ENCODE data around the gene MKRN2OS. TPM values are rescaled to one million over a fixed set of nuclear protein-coding genes. Genes with fewer than 3 reads are reported as not detected.

Gene MKRN2OS
- polyA plus RNA-seq, 3 donors: 0.96 to 1.4 (median 1.0) TPM

DNA sequence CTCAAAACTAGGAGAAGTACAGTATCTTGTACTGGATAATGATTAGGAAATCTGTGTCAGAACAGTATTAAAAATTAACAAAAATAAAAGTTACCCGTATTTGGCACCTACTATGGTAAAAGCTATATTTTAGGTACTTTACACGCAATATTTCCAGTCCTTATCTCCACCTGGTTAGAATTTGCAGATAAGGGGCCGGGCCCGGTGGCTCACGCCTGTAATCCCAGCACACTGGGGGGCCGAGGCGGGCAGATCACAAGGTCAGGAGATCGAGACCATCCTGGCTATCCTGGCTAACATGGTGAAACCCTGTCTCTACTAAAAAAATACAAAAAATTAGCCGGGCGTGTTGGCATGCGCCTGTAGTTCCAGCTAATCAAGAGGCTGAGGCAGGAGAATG lies 28.4 kb downstream of the MKRN2OS start:
- no peak for DNase-seq (ENCODE audit: low read depth in 3 of 3, low spot score in 2 of 3)

- DNase-seq (ENCODE audit: low read depth in 3 of 3, low spot score in 2 of 3): no peak
Measured at GRCh38 chr3:12515631-12516030, 29.7 kb downstream of the MKRN2OS start.

DNA sequence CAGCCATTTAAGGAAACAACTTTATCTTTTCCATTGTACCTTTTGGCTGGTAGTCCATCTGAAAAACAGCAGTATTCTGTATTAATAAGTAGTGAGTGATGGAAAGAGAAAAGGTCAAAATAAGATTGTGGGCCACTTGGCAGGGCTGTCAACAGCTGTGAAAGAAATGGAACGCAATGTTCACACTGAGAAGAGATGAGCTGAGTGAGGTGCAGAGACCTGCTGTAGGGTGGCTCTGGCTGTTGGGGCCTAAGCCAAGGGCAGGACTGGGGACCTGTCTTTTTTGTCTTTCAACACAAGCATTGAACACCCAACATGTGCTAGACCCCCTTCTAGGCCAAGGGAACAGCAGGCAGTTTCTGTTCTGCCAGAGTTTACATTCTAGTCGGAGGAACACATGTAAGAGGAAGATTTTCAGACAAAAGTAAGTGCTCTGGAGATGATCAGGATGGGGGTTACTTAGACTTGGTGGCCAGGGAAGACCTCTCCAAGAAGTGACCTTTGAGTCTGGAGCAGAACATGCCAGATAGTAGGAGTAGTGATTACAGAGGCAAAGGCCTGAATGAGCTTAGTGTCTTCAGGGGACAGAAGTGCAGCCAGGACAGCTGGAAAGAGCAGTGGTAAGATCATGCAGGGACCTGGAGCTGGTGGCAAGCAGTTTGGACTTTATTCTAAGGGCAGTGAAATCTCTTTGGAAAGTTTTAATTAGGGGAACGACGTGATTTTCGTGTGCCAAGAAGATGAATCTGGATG lies 31.4 kb downstream of the MKRN2OS start:
- DNase-seq (ENCODE audit: low read depth in 3 of 3, low spot score in 2 of 3): no peak

DNA sequence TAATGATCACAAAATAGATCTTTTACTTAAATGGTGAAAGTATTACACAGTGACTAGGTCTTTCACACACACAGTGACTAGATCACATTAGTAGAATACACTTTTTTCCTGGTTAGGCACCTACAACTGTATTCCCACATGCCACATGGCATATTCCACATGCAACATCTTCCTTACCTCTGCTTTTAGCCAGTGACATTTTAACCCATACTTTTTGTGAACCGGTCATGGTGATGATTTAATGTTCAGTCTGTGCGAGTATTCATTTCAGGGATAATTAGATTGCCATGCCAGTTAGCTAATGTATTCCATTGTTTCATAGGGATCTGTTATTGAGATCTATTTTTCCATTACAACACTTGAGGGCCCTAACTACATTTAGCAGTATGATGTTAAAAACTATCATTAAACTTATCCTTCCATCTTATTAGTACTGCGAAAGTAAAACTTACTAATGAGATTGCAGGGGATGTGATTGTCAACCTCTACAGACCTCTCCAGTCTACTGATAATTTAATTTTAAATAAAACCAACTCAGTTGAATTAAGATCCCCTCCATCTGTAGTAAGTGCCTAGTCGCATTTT lies 32.7 kb downstream of the MKRN2OS start:
- DNase-seq (ENCODE audit: low read depth in 3 of 3, low spot score in 2 of 3): no peak

- no peak for DNase-seq (ENCODE audit: low read depth in 3 of 3, low spot score in 2 of 3)
Measured at GRCh38 chr3:12509466-12509865, 35.8 kb downstream of the MKRN2OS start.

GRCh38 chr3:12508291-12508700 lies 37.0 kb downstream of the MKRN2OS start:
- DNase-seq (ENCODE audit: low read depth in 3 of 3, low spot score in 2 of 3): no peak

DNA sequence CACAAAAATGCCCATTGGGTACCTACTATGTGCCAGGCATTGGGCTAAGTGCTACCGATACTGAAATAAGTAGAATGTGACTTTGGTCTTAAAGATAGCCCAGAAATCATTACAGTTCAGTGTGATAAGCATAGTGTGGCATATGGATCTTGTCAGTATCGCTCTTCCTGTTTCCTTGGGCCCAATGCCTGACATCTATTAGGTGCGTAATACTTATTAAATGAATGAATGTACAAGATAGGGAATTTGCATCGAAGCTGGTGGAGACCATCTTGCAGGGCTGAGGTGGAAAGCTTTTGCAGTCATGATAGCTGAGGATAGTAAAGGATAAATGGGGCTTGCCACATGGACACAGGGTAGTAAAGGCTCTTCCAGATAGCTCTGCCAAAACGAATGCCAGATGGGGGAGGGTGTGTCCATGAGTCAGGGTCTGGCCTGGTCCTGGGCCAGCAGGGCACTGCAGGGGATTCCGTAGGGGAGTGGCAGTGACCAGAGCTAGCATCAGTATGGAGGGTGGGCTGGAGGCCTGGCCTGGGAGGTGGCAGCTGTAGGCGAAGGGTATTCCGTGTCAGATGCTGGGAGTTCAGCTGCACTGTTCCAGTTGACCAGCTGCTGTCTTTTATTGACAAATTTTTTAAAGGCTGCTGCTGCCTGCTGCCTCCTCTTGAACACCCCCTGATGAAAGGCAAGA lies 37.6 kb downstream of the MKRN2OS start:
- DNase-seq (ENCODE audit: low read depth in 3 of 3, low spot score in 2 of 3): no peak

- DNase-seq (ENCODE audit: low read depth in 3 of 3, low spot score in 2 of 3): no peak
Measured at GRCh38 chr3:12506201-12506709, 39.0 kb downstream of the MKRN2OS start.

GRCh38 chr3:12503126-12503957 lies 42.0 kb downstream of the MKRN2OS start:
- no peak for DNase-seq (ENCODE audit: low read depth in 3 of 3, low spot score in 2 of 3)

DNA sequence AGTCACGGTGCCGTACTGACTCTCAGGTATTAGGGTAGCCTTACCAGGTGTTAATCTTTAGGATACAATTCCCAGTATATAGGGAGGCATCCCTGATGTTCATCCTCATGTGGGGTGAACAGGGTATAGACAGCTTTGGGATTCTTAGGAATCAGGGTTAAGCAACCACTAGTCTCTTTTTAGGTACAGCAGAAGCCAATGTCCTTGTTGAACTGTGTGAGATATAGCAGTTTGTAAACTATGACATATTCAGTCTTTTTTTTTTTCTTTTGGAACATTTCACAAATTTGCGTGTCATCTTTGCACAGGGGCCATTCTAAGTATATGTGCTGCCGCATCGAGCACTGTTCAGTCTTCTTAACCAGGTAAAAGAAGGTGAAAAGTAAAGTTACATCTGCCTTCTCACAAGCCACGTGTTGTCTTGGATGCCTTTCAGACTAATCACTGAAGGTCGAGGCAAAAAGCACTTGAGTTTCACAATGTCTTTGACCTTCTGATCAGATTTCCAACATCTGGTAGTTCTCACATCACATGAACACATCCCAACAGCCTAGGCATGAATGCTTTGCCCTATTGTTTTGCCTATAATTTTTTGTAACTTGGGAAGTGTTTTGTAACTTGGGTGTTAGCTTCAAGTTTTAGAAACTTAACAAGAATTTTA lies 43.8 kb downstream of the MKRN2OS start:
- no peak for DNase-seq (ENCODE audit: low read depth in 3 of 3, low spot score in 2 of 3)

DNA sequence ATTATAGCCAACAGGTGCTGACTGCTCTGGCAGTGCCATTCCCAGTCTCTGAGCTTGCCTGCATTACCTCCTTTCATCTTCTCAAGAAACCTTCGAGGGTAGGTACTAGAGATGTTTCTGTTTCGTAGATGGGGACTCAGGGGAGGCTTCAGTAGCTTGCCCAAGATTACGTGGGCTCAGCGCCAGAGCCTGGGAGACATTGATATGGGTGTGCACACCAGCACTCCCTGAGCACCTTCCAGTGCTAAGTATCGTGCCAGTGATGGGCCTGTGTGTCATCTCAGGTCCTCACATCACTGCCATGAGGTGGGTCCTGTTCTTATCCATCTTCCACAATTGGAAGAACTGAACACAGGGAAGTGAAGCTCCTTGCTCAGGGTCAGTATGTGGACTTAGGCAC lies 45.8 kb downstream of the MKRN2OS start:
- DNase-seq (ENCODE audit: low read depth in 3 of 3, low spot score in 2 of 3): no peak

DNA sequence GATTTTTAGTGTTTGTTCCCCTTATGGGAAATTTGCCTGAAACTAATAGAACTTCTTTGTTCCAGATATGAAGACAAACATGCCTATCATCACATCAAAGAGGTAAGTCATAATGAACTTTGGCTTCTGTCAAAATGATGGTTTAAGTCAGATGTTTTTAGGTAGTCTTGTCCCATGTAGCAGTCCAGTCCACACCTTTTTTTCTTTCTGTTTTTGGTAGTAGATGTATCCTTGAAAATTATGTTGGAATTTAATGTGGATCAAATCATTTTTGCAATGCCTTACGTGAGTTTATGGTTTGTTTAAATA lies 48.9 kb downstream of the MKRN2OS start:
- no peak for DNase-seq (ENCODE audit: low read depth in 3 of 3, low spot score in 2 of 3)

- DNase-seq (ENCODE audit: low read depth in 3 of 3, low spot score in 2 of 3): no peak
Measured at GRCh38 chr3:12495749-12496452, 49.4 kb downstream of the MKRN2OS start.

DNA sequence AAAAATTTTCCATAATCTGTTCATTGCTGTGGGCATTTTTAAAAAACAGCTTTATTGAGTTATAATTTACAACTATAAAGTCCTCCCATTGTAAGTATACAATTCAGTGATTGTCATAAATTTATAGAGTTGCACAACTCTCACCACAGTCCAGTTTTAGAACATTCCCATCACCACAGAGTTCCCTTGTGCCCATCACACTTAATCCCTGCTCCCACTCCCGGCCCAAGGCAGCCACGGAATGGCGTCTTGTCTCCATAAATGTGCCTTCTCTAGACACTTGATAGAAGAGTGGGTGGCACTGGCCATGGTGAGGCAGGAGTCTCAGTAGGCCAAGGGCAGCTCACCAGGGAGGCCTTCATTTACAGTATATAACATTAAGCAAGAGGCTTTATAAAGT lies 54.8 kb downstream of the MKRN2OS start:
- no peak for DNase-seq (ENCODE audit: low read depth in 3 of 3, low spot score in 2 of 3)

- DNase-seq (ENCODE audit: low read depth in 3 of 3, low spot score in 2 of 3): no peak
Measured at GRCh38 chr3:12489832-12490231, 55.5 kb downstream of the MKRN2OS start.

Other genes with a start within 250 kb of the MKRN2OS start
- 10 to 100 TPM; 21.8 to 25.1 (median 24.0) TPM for gene TSEN2, start 61.0 kb downstream of the MKRN2OS start, polyA plus RNA-seq (ENCODE audit: insufficient read length in 3 of 3)
- 10 to 100 TPM; 46.5 to 50.5 (median 47.7) TPM for gene MKRN2, start 11.6 kb upstream of the MKRN2OS start, polyA plus RNA-seq (ENCODE audit: insufficient read length in 3 of 3)
- 100 to 1,000 TPM; 103 to 106 (median 106) TPM for gene RAF1, start 118.6 kb upstream of the MKRN2OS start, polyA plus RNA-seq (ENCODE audit: insufficient read length in 3 of 3)
- gene TMEM40, start 213.8 kb upstream of the MKRN2OS start, polyA plus RNA-seq (ENCODE audit: insufficient read length in 3 of 3): 1 to 10 TPM; 1.1 to 2.0 (median 1.9) TPM